NCI-H2107 treated with DMSO at 0.1 percent for 48 hours (cell line): ENCODE data around the gene METAP1D.

ENCODE experiments used
- DNase-seq: peaks from one replicate; lab custom pipeline; 2025; ENCODE audit not compliant: unreplicated experiment; lab: John Stamatoyannopoulos, UW

The METAP1D gene

DNA sequence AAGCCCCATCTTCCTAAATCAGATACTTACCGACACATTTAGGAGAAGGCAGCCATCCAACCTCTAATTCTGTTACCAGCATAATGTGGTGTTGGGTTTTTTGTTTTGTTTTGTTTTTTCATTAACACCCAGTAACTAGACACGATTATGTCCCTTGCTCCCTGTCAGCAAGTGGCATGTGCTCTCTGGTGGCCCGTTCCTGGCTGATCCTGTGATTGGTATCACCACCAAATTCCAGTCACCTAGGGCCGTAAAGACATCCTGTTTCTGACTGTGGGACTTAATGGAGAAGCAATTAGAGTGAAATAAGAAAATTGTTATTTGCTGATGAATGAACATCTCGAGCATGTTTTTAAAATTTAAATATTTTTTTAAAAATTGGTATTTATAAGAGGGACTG is 79.7 kb downstream of the METAP1D start:
- no peak for DNase-seq

DNA sequence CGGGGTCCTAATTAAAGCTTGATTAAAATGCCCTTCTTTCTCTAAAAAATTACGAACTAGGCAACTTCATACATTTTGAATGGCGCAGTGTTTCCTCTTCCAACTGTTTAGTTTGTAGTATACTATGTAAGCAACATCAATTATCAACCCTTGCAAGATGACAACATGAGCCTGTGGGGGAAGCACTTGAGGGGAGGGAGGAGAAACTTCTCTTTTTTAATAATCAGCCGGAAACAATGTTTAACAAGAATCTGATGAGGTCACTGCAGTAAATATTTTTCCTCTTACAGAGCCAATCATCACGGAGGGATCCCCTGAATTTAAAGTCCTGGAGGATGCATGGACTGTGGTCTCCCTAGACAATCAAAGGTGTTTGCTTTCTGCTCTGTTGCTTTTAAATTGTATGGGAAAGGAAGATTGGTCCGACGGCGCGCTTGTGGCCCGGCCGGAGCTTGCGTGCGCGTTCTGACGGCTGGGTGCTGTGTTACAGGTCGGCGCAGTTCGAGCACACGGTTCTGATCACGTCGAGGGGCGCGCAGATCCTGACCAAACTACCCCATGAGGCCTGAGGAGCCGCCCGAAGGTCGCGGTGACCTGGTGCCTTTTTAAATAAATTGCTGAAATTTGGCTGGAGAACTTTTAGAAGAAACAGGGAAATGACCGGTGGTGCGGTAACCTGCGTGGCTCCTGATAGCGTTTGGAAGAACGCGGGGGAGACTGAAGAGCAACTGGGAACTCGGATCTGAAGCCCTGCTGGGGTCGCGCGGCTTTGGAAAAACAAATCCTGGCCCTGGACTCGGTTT is 80.3 kb downstream of the METAP1D start:
- no peak for DNase-seq

DNA sequence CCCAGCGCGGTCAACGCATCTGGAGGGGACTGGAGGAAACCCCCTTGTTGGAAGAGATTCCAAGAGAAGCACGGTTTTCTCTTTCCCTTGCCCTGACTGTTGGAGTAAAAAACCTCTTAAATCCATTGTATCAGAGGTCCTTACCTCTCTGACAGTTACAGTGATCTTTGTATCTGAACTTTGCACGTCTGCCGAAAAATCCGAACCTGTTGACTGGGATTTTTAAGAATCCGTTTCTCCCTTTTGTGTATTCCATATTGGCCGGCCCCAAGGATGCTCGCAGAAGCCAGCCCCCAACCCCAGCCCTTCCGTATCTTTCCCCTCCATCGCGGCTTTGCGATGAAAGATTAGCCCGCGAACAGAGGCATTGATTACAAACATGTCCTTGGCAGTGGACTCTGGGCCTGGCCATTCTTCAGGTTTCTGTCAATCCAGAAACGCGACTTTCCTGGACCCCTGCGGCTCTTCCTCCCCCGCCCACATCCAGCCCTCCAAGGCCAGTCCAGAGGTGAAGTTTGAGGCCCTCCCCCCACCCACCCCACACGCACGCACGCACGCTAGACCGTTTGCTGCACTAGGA is 81.0 kb downstream of the METAP1D start:
- no peak for DNase-seq

DNA sequence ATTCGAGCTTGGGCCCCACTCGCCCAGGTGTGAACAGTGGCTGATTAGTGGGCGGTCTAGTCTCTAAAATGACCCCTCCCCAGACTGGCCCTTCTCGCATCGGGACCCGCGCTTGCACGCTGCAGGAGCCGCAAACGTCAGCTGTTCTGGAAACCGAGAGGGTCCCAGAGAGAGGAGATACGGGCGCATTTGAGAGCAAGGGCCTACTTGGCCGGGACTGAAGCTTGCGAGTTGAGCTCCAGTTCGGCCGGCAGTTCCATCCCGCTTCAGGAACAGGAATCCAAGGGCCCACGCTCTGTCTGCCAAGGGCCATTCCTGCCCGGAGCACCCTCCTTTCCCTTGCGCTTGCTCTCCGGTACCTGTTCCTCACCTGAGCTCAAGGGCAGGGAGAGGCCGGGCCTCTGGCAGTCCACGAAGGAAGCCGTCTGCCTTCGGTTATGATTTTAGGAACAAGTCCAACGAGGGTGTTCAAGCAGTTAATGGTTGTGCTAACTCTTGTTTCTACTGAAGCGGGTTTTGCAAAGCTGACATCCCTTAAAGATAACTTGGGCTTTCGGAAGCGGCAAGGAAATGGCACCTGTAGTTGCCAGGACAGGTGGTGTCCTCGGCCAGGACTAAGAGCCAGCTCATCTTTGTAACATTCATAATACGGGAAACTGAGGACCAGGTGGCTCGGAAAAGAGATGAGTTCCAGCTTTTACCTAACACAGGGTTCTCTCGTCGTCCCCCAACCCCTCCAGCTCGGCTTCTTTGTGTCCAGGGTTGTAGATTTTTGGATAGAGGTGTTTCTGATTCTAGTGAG is 81.7 kb downstream of the METAP1D start:
- no peak for DNase-seq

DNA sequence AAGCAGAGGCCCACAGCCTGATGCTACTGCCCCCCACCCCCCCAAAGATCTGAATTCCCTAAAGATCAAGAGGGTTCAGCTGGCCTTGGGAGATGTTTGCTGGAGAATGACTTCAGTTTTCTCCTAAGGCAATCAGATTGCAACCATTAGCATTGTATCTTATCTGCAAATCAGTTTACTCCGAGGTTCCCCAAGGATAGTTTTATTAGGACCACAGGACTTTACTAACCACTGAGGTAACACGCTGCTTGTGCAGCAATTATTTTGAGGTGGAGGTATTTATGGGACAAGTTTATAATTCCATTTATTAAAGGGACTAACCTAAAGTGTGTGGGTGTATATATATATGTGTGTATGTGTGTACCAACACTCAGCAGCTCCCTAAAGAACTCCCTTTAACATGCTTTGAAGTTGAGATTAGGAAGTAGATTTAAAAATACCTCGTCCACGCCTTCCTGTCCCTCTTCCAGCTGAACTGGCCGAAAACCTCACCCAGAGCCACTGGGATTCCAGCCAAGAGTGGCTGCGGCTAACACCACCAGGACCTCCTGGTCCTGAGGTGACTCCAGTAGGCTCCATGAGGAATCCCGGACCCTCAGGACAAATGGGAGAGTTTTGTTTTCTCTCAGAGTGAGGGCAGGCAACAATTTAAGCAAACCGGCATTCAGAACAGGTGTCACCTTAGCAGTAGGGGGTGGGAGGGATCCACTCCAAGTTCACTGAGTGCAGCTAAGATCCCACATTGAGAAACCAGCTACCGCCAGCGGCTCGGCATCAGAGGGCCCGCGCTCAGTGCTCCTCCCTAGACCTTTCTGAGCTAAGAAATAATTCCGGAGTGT is 82.6 kb downstream of the METAP1D start:
- no peak for DNase-seq

DNA sequence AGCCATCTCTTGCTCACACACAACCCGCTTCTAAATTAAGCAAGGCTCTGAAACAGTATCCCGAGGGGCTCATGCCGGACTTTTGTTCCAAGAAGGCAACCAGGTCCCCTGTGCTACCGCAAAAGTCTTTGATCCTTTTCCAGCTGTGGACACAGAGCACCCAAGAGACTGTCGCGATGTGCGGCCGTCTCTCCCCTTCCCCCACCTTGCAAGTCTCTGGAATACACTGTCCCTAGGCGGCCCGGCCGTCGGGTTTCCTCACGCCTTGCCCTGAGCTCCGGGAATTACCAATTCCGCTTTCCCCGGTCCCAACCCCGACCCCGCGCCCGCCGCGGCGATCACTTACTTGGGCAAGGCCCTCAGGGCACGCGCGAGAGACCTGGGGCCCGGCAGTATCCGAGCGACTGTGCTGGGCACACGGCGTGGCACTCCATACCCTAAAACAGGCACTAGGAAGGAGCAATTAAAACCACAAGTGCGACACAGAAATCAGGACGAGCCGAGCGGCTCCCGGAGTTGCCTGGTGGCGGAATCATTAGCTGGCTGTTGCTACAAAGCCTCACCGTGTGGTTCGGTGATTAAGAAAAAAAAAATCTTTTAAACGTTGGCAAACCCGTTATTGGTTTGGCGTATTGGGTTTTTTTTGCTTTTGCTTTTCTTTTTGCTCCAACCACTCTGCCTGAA is 83.3 kb downstream of the METAP1D start:
- no peak for DNase-seq

DNA sequence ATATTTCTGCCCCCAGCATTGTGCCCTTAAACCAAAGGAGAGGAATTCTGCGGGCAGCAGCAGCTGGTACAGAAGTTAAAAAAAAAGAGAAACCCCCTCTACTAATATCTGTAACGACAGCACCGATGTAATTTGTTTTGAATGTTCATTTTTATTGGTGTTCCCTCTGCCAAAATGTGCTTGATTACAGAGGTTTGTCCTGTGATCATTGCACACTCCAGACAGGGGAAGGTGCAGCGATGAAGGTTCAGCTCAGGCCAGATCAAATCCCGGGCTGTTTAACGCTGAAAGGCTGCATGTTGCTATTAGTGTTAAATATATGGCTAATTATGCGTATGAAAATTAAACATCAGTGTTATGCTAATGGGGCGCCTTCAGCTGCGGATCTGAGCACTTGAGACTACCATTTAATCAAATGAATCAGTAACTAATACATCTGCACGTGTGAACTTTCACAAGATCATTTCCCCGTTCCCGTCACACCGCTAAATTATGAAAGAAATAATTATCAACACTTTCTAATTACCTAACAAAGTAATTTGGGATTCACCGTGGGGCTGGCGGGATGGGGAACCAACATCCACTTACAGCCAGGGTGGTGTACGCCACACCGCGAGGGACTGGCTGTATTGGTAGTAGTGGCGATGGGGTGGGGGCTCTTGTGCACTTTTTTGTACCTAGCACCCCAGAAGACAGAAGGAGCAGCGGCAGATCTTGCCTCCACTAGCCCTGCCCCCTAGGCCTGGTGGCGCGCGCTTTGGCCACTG is 84.1 kb downstream of the METAP1D start:
- DNase-seq = no peak

DNA sequence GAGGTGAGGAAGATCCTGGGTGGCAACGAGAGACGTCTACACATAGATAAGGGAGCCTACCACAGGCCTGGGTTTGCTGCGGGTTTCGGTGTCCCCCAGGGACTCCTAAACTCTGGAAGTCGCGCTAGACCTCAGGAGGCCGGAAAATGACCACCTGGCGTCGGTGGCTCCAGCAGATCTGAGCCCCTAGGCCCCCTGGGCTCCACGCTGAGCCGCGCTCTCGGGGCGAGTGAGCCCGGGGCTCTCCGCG is 84.6 kb downstream of the METAP1D start:
- DNase-seq = no peak

DNA sequence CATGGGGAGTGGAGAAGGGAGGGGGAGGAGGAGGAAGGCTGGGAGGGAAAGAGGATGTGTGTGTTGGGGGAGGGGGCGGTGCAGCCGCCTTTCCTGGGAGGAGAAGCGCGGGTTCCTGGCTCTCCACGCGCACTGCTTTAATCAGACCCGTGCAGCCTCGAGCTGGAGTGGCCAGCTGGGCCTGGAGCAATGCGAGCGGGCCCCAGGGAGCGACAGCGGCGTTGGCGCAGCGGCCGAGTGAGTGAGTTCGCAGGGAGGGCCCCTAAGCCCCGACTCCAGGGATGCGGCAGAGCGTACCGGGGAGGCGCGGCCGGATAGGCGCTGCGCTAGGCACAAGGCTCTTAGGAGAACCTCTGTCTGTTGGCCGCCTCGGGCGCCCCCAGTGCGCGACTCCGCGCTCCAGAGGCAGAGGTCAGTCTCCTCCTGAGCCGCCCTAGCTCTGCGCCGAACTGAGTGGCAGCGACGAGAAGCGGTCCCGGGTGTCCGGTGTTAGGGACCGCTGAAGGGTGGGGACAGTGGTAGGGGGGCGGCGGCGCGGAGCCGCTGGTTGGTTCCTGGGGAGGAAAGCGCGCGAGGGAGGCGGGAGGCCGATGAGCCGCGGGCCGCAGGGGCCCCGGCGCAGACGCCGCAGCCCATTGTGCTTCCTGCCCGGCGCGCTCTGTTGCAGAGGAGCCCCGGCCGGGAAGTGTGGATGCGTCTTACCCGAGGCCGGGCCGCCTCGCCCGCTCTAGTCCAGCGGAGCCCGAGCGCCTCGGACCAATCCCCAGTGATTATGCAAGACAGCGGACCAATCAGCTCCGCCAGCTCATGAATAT is 85.1 kb downstream of the METAP1D start:
- peak; percentile 64 for DNase-seq

DNA sequence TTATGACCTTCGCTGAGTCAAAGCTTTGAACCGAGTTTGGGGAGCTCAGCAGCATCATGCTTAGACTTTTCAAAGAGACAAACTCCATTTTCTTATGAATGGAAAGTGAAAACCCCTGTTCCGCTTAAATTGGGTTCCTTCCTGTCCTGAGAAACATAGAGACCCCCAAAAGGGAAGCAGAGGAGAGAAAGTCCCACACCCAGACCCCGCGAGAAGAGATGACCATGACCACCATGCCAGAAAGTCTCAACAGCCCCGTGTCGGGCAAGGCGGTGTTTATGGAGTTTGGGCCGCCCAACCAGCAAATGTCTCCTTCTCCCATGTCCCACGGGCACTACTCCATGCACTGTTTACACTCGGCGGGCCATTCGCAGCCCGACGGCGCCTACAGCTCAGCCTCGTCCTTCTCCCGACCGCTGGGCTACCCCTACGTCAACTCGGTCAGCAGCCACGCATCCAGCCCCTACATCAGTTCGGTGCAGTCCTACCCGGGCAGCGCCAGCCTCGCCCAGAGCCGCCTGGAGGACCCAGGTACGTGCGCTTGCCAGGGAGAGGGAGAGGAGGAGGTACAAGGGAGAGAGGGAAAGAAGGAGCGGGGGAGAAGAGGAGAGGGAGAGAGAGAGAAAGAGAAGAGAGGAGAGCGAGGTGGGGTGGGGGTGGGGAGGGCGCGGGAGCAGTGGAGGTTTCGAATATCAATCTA is 85.9 kb downstream of the METAP1D start, which contains the start of gene DLX1:
Gene DLX1 (plus strand): TSS at position 48 of the 700 bp plus-strand sequence. CDS start 171 bp downstream, at position 219.
- peak; percentile 56 for DNase-seq

DNA sequence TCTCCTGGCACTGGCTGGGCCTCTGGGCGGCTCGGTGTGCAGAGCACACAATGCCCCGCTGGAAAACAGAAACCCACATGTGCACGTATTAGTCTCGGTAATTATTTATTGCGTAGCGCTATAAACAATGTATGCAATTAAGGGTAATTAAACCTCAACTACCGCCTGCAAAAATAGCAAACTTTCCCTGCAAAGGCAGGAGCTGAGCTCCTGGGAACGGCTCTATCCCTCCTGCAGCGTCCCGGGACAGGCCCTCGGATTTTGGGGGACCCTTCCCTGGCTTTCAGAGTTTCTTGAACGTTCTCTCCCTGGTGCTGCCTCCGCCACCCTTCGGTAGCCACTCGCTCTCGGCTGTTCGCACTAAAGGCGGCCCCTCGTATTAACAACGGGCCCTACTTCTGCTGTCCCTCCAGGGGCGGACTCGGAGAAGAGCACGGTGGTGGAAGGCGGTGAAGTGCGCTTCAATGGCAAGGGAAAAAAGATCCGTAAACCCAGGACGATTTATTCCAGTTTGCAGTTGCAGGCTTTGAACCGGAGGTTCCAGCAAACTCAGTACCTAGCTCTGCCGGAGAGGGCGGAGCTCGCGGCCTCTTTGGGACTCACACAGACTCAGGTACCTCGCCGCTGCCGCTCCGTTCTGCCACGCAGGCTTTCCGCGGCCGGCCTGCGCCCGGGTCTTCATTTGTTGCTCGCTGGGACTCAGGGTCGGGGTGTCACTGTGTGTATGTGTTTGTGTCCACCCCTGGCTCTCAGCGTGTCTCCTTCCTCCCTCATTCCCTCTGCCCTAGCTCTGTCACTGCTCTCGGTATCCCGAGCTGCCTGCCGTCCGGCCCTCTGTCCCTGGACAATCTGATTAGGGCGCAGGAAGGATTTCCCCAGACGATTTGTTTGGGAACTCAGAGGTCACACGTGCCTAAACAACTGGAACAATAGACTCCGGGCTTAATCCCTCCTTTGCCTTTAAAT is 86.8 kb downstream of the METAP1D start:
- peak; percentile 52 for DNase-seq

DNA sequence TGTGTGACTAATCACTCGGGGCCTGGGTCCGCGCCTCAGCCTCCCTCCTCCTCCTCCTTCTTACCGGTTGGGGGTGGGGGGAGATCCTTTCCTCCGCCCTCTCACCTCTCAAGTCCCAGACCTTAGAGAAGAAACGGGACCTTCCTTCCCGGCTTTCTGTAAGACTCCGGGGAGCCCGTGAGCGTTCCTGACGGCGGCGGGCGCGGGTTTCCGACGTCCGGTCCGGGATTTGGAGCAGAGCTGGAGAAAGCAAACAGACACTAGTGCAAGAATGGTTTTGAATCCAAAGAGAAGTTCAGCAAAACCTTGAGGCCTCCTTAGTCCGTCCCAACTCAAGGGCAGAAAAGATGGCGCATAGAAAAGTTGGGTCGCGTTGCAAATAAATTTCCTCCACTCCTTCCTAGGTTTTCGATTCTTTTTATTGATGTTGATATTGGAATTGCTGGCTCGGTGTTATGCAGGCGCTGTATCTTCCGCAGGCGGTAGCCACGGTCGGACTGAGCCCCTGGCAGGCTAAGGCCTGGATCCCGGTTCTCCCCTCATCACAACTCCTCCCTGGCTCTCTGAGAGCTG is 87.5 kb downstream of the METAP1D start:
- DNase-seq = no peak

DNA sequence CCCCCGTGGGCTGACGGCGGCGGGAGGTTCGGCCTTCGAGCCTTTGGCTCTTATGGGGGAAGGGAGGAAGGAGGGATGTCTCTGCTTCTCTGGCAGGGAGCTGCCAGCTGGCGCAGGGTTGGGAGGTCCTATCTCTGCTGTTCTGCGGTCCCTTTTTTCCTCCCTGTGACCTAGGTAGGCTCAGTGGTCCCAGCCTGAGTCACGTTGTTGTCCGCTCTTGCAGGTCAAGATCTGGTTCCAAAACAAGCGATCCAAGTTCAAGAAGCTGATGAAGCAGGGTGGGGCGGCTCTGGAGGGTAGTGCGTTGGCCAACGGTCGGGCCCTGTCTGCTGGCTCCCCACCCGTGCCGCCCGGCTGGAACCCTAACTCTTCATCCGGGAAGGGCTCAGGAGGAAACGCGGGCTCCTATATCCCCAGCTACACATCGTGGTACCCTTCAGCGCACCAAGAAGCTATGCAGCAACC is 88.1 kb downstream of the METAP1D start:
- no peak for DNase-seq

DNA sequence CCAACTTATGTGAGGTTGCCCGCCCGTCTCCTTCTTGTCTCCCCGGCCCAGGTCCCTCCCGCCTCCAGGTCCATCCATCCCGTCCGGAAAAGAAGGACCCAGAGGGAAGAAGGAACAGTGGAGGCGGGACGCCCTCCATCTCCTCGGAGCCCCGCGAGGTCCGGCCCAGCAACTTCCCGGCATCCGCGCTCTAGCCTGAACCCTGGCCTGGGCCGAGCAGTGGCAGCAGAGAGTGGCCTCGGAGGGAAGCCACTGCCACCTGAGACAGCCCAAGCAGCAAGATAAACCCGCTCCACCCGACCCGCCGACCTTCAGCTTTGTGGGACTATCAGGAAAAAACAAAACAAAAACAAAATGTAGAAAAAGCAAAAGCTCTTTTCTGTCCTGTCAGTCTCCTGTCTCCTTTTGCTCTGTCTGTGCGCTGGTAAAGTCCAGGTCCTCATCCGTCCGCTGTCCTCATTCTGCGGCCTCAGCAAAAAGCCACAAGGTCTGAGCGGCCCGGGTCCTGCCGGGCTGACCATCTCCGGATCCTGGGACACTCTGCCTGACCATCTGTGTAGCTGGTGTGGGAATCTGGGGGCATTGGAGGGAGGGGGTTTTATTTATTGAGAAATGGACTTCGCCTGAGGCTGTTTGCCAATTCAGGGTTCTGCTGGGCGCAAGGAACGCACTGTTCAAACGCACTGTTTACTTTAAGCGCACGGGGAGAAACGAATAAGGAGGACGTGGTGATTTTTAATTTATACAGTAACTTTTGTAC is 88.7 kb downstream of the METAP1D start:
- no peak for DNase-seq

DNA sequence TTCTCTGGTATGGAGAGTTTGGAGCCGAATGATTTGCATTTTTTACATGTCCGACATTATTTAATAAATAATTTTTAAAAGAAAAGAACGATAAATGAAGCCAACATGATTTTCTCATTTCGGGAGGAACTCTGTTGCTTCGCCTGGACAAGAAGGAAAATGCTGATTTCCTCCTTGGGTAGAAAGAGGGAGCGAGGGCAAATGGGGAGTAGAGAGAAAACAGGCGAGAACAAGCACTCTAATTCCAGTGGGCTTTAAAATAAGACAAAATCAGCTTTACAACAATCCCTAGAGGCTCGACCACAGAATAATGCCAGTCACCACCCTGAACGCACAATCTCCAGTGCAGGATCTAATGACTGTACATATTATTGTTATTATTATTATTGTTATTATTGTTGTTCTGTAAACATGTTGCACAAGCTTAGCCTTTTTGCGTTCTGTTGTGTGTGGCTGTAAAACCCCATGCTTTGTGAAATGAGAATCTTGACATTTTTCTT is 89.3 kb downstream of the METAP1D start:
- DNase-seq = no peak

DNA sequence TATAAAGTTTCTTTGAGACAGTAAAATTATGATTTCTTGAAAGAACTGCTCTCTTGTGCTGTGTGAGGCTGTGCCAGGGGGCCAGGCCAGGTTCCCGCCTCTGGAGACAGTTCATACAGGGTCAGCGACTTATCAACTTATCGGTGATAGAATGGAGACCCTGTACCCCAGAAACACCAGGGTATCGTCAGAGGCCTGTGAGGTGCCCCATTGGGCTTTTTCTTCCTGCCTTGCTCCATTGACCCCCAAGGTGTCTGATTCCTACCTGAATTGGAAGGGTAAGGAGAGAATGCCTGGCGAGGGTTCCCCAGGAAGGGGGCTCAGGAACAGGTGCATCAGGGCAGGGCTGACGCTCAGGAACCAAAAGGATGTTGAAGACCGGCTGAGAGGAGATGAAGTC is 89.9 kb downstream of the METAP1D start:
- no peak for DNase-seq
